SK-N-SH (cell line): ENCODE results near the gene TPCN2. TPM values are rescaled to one million over a fixed set of nuclear protein-coding genes. Genes with fewer than 3 reads are reported as not detected.

Experiments used
- CTCF ChIA-PET: fragments of 300-600, 350-600 bp; formaldehyde crosslinking; extraction: SDS; loops from one replicate; lab custom pipeline; 2021; lab: Yijun Ruan, JAX
- POLR2A ChIA-PET: fragments of 350-600 bp; sonication (Branson Sonifier 250); formaldehyde crosslinking; extraction: SDS; loops from one replicate; lab custom pipeline; 2020; ENCODE audit warnings: antibody characterized with exemption, inconsistent platforms; lab: Yijun Ruan, JAX
- DNase-seq: peaks from one replicate; pipeline ENCODE4 v3.0.0; 2012
- H2AFZ ChIP-seq: fragments of 200-600 bp; sonication (generic); 2 replicates; pipeline ENCODE4 v1.8.1; 2016; ENCODE audit warnings: antibody characterized with exemption, mild to moderate bottlenecking, low read depth
- H3F3A ChIP-seq: fragments of 200-600 bp; sonication (generic); replicated peaks from 2 replicates; pipeline ENCODE3; 2016; ENCODE audit warnings: antibody characterized with exemption, mild to moderate bottlenecking; ENCODE audit not compliant: insufficient read depth
- H3K27ac ChIP-seq, 2 experiments: fragments of 200-500 bp in 1 of 2; fragments of 200-600 bp in 1 of 2; sonication (Bioruptor generic) in 1 of 2; sonication (generic), shearing (Covaris generic) in 1 of 2; 2 replicates each; pipeline versions ENCODE4 v1.5.1 to v1.6.1; 2014 to 2016; ENCODE audit warnings: low read depth in 2 of 2, inconsistent platforms in 1 of 2, low read length in 1 of 2, mild to moderate bottlenecking in 1 of 2, mixed read lengths in 1 of 2
- H3K27me3 ChIP-seq: fragments of 200-600 bp; sonication (generic), shearing (Covaris generic); 2 replicates; pipeline ENCODE4 v1.6.1; 2016; ENCODE audit warnings: mixed run types; ENCODE audit not compliant: insufficient read depth
- H3K36me3 ChIP-seq, 2 experiments: fragments of 200-500 bp in 1 of 2; fragments of 200-600 bp in 1 of 2; sonication (Bioruptor generic) in 1 of 2; sonication (generic) in 1 of 2; replicated peaks in 1 of 2; 2 replicates each; pipeline versions ENCODE3 to v1.5.1; 2014 to 2016; ENCODE audit warnings: low read length in 1 of 2, mild to moderate bottlenecking in 1 of 2; ENCODE audit not compliant: insufficient read depth in 2 of 2, control insufficient read depth in 1 of 2
- H3K4me1 ChIP-seq, 2 experiments: fragments of 200-500 bp in 1 of 2; fragments of 200-600 bp in 1 of 2; sonication (Bioruptor generic) in 1 of 2; sonication (generic), shearing (Covaris generic) in 1 of 2; 2 replicates each; pipeline versions ENCODE4 v1.5.1 to v1.6.1; 2014 to 2016; ENCODE audit warnings: low read depth in 1 of 2, low read length in 1 of 2, mixed run types in 1 of 2; ENCODE audit not compliant: insufficient read depth in 2 of 2, control insufficient read depth in 1 of 2
- H3K4me2 ChIP-seq: fragments of 200-600 bp; sonication (generic), shearing (Covaris generic); 2 replicates; pipeline ENCODE4 v1.6.1; 2017; ENCODE audit warnings: mixed run types
- H3K4me3 ChIP-seq, 2 experiments: fragments of 200-500 bp in 1 of 2; fragments of 200-600 bp in 1 of 2; sonication (Bioruptor generic) in 1 of 2; sonication (generic), shearing (Covaris generic) in 1 of 2; 2 replicates each; pipeline versions ENCODE4 v1.5.1 to v1.8.1; 2014 to 2016; ENCODE audit warnings: low read depth in 2 of 2, inconsistent platforms in 1 of 2, low read length in 1 of 2, mild to moderate bottlenecking in 1 of 2, mixed read lengths in 1 of 2, moderate library complexity in 1 of 2
- H3K79me2 ChIP-seq: fragments of 200-600 bp; sonication (generic); 2 replicates; pipeline ENCODE4 v1.8.1; 2017; ENCODE audit warnings: mild to moderate bottlenecking; ENCODE audit not compliant: insufficient read depth
- H3K9ac ChIP-seq: fragments of 200-600 bp; sonication (generic); 2 replicates; pipeline ENCODE4 v1.6.1; 2017; ENCODE audit warnings: mixed run types
- H3K9me2 ChIP-seq: fragments of 200-600 bp; sonication (generic); 2 replicates; pipeline ENCODE4 v1.6.1; 2017; ENCODE audit warnings: mixed run types
- H3K9me3 ChIP-seq: fragments of 200-600 bp; sonication (generic); 2 replicates; pipeline ENCODE4 v1.6.1; 2017; ENCODE audit warnings: mixed run types, mild to moderate bottlenecking, moderate library complexity
- H4K20me1 ChIP-seq: fragments of 200-600 bp; sonication (generic); 2 replicates; pipeline ENCODE4 v1.6.1; 2017; ENCODE audit warnings: mild to moderate bottlenecking, mixed run types; ENCODE audit not compliant: insufficient read depth
- CHD2 ChIP-seq: fragments of 150-350 bp; IDR thresholded peaks from 2 replicates; pipeline ENCODE4 v1.6.1; 2018; ENCODE audit warnings: low read length; ENCODE audit not compliant: partially characterized antibody
- EP300 ChIP-seq, 2 experiments: IDR thresholded peaks; 2 replicates each; pipeline versions ENCODE4 v1.4.0 to v1.6.1; 2012; ENCODE audit warnings: borderline replicate concordance in 1 of 2, low read depth in 1 of 2, low read length in 1 of 2
- EZH2phosphoT487 ChIP-seq: fragments of 200-600 bp; sonication (generic); IDR thresholded peaks from 2 replicates; pipeline ENCODE4 v1.6.1; 2017; ENCODE audit warnings: low read depth, mixed run types, mild to moderate bottlenecking, antibody characterized with exemption, moderate library complexity, borderline replicate concordance
- FOXJ3 ChIP-seq: sonication (generic); formaldehyde crosslinking; IDR thresholded peaks from 2 replicates; pipeline ENCODE4 v1.5.1; 2020; ENCODE audit warnings: mild to moderate bottlenecking, missing genetic modification reagents
- FOXM1 ChIP-seq: IDR thresholded peaks from 2 replicates; pipeline ENCODE4 v1.4.0; 2012; ENCODE audit warnings: low read depth, mild to moderate bottlenecking
- GATA2 ChIP-seq: sonication (generic); formaldehyde crosslinking; IDR thresholded peaks from 2 replicates; pipeline ENCODE4 v1.5.0; 2020; ENCODE audit warnings: mild to moderate bottlenecking, missing genetic modification reagents
- IRF3 ChIP-seq: fragments of 150-350 bp; IDR thresholded peaks from 2 replicates; pipeline ENCODE4 v1.6.1; 2016; ENCODE audit warnings: mild to moderate bottlenecking, low read depth, low read length
- JUND ChIP-seq: IDR thresholded peaks from 2 replicates; pipeline ENCODE4 v1.4.0; 2012
- MAX ChIP-seq: IDR thresholded peaks from 2 replicates; pipeline ENCODE4 v1.4.0; 2012; ENCODE audit warnings: low read depth
- POLR2AphosphoS5 ChIP-seq: IDR thresholded peaks from 2 replicates; pipeline ENCODE4 v1.6.1; 2012; ENCODE audit warnings: low read depth, low read length
- RXRA ChIP-seq: IDR thresholded peaks from 2 replicates; pipeline ENCODE4 v1.4.0; 2012; ENCODE audit warnings: low read depth, mild to moderate bottlenecking, borderline replicate concordance
- SMC3 ChIP-seq: IDR thresholded peaks from 2 replicates; pipeline ENCODE4 v1.6.1; 2012; ENCODE audit warnings: low read depth, low read length, improper control_type of control experiment
- TAF1 ChIP-seq: IDR thresholded peaks from 2 replicates; pipeline ENCODE4 v1.6.1; 2012; ENCODE audit warnings: low read depth, mild to moderate bottlenecking, low read length, moderate library complexity, borderline replicate concordance
- TCF12 ChIP-seq: IDR thresholded peaks from 2 replicates; pipeline ENCODE4 v1.4.0; 2012
- USF1 ChIP-seq: IDR thresholded peaks from 2 replicates; pipeline ENCODE4 v1.4.0; 2012; ENCODE audit warnings: low read depth, borderline replicate concordance
- USF2 ChIP-seq: fragments of 150-350 bp; IDR thresholded peaks from 2 replicates; pipeline ENCODE4 v1.6.1; 2017; ENCODE audit warnings: antibody characterized with exemption, low read length, low read depth, borderline replicate concordance
- WGBS: methylation state at CpG from one replicate; pipeline ENCODE4 v1.1.6; 2017; ENCODE audit warnings: low lambda C conversion rate; 5-methylcytosine and 5-hydroxymethylcytosine counted together
- polyA plus RNA-seq, 3 experiments: library from polyadenylated mRNA; depleted of rRNA; stranded (reverse); fragments of >200 nt; gene quantifications; 2 replicates each; pipeline ENCODE4 v1.2.3, GENCODE V29; 2012

TPCN2 gene
- polyA plus RNA-seq, 1 of the 3 experiments (the other 2 are of a cell fraction), result 8.7 TPM

- no peak for TF ChIP-seq JUND
- TF ChIP-seq EP300 (IDR thresholded peaks at IDR 0.05; ENCODE audit: borderline replicate concordance in 1 of 2, low read depth in 1 of 2, low read length in 1 of 2), result no peak
- no peak for TF ChIP-seq GATA2
- peak; percentile 64 for TF ChIP-seq MAX
- TF ChIP-seq CHD2, result peak; percentile 38
- TF ChIP-seq FOXJ3 (CRISPR knock-in tag), result no peak
- TF ChIP-seq USF1, result no peak
- no peak for TF ChIP-seq TAF1
- no peak for TF ChIP-seq TCF12
- no peak for TF ChIP-seq IRF3
- no peak for TF ChIP-seq USF2
- TF ChIP-seq POLR2AphosphoS5, result no peak
- no peak for TF ChIP-seq EZH2phosphoT487
- no peak for TF ChIP-seq RXRA
- TF ChIP-seq FOXM1, result no peak
These were observed 4.4 kb upstream of the TPCN2 start (continued) for GRCh38 chr11:69044111-69045013.

GRCh38 chr11:69048031-69048693 is 570 bp upstream of the TPCN2 start:
- peak overlapping the region; percentile 94; the same call in 1 of the 2 replicates for H3K4me2 ChIP-seq
- H3K4me3 ChIP-seq, result peak overlapping the region; percentile 93 to 95
- peaks cover 8 to 18% of the 10 kb centered on the region in 2 experiments; a peak in 2 of 4 replicates for H3K4me1 ChIP-seq
- no peaks in the 10 kb centered on the region for H3K9me2 ChIP-seq
- H3F3A ChIP-seq, result no peaks in the 10 kb centered on the region
- ChIA-PET POLR2A (no interaction called here), CTCF (interaction anchor here (1.2 to 1.8 kb wide), 2 partner anchors 158 to 622 kb away, joined by 4 to 8 read pairs; no protein-coding TSS in a partner anchor)
- peak overlapping the region; percentile 89 for H2AFZ ChIP-seq
- H4K20me1 ChIP-seq, result no peaks in the 10 kb centered on the region
- no peaks in the 10 kb centered on the region for H3K27me3 ChIP-seq
- peak overlapping the region in 1 of 2 experiments; percentile 65; a peak in 1 of 4 replicates for H3K27ac ChIP-seq
- no peak for TF ChIP-seq SMC3
- no peak for TF ChIP-seq EZH2phosphoT487
- peaks cover 28% of the 10 kb centered on the region; the same call in 1 of the 2 replicates for H3K79me2 ChIP-seq
- peak overlapping the region; percentile 93; the same call in 1 of the 2 replicates for H3K9ac ChIP-seq
- 45% methylated on average over 11 of the region's 11 CpGs for WGBS
- H3K36me3 ChIP-seq, result no peaks in the 10 kb centered on the region
- H3K9me3 ChIP-seq, result no peaks in the 10 kb centered on the region
- DNase-seq, result no peak
